Stimulated activated CD8-positive, alpha-beta memory T cell treated with anti-CD3 and anti-CD28 coated beads, Interleukin-7, amount 100 ng/mL, for 1 hour (primary cell): ENCODE results near the gene KRT5.

Experiments used
- DNase-seq, 2 donors: peaks; one replicate each; pipeline ENCODE4 v3.0.0-alpha.2; 2020; ENCODE audit warnings: low read depth in 2 of 2

The KRT5 gene

GRCh38 chr12:52537101-52537500 is 16.9 kb upstream of the KRT5 start:
- no peak for DNase-seq

DNA sequence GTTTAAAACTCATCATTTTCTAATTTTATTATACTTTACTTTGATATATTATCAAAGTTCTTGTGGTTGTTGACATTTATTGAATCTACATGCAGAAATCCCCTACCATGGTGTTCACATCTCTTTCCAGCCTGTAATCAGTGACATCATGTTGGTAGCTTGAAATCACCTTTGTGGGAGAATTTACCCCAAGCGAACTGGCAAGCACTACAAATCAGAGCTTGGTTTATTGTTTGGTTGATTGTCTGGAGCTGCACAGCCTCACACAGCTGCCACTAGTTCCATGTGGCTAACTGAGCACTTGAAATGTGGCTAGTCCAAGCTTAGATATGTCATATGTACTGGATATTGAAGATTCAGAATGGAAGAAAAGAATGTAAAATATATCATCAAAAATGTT is 15.4 kb upstream of the KRT5 start:
- DNase-seq, result no peak

GRCh38 chr12:52534482-52534881 is 14.3 kb upstream of the KRT5 start:
- no peak for DNase-seq

DNA sequence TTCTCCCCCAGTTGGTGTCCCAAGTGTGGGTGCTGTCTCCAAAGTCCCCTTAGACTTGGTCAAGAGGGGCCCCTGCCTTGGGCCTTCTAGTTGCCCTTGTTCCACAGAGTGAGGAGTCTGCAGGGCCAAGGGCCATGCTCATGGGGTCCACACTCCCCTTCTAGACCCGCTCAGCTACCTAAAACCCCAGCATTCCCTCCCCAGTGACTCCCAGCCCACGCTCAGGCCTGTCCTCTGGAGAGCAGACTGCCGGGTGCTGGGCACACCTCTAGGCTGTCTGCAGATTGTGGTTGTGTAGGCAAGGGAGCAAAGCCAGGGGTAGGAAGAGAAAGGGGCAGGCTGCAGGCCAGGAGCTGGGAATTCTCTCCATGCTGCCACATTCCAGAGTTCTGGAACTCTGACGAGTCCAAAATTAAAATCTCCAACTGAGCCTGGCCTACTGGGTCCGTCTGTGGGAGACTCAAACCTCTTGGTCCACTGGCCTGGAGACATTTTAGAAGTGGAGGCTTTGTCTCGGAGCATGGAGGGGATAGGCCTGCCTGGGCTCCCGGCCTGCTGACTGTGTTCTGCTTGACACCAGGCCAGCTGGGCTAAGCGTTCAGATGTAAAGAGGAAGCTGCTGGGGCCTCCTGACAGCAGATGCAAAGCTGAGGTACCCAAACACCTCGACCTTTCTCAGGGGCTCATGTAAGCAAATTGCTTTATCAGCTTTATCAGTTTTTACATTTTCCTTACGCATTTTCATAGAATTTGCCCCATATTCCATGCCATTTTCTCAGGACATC is 13.7 kb upstream of the KRT5 start:
- DNase-seq, result no peak

GRCh38 chr12:52532636-52533035 is 12.4 kb upstream of the KRT5 start:
- no peak for DNase-seq

- no peak for DNase-seq
Measured at GRCh38 chr12:52531566-52532300, 11.5 kb upstream of the KRT5 start.

- DNase-seq, result no peak
Measured at GRCh38 chr12:52530905-52531304, 10.7 kb upstream of the KRT5 start.

- no peak for DNase-seq
Measured at GRCh38 chr12:52530366-52530765, 10.2 kb upstream of the KRT5 start.

GRCh38 chr12:52529846-52530245 is 9.7 kb upstream of the KRT5 start:
- DNase-seq, result no peak

GRCh38 chr12:52529417-52529816 is 9.2 kb upstream of the KRT5 start:
- no peak for DNase-seq

DNA sequence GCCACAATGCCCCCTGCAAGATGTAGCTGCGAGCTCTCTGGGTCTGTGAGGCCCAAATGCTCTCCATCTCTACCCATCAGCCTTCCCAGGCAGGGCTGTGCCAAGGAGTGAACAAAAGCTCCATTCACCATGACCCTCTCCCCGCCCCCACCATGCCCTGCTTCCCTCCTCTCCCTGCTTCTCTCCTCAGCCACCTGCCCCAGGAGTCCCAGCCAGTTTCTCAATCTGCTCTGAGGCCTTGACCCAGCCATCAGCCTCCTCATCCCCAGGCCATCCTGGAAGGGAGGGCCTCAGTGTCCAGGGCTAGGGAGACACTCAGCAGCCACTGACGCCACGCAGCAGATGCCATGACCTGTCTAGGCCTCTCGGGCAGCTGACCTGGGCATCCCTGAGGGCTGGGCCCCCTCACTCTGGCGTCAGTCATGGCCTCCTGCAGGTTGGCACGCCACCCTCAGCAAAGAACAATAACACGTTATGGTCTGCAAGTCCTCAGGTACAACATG is 8.5 kb upstream of the KRT5 start:
- DNase-seq, result no peak

- DNase-seq, result no peak
Measured at GRCh38 chr12:52527121-52527800, 7.1 kb upstream of the KRT5 start.

GRCh38 chr12:52526511-52526951 is 6.3 kb upstream of the KRT5 start:
- DNase-seq, result no peak

- no peak for DNase-seq
Measured at GRCh38 chr12:52525661-52526499, 5.7 kb upstream of the KRT5 start.

DNA sequence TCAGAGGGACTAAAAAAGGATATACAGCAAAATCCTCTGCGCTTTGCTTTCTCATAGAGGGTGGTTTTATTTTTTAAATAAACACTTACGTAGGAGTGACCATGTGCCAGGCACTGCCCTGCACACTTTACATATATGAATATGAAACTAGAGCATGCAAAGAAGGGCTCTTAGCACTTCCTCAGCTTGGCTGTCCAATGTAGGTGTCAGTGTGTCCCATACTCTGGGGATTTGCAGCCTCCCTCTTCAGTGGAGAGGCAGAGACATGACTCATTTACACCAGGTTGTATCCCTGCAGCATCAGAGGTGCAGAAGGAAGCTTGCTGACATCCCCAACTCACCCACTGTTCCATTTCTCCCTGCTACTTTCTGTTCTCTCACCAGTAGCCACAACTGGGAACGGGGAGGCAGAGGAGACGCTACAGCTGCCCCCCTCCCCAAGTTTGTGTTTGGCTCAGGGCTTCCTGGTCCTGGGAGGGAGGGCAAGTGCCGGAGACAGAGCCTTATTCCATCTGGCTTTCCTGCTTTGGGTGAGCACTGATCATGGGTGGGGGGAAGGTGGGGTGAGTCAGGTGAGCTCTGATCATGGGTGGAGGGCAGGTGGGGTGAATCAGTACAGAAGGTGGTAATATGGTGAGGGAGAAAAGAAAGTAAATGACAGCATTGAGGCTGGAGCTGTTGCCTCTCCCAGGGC is 4.9 kb upstream of the KRT5 start:
- DNase-seq, result no peak

- no peak for DNase-seq
Measured at GRCh38 chr12:52524241-52524897, 4.2 kb upstream of the KRT5 start.

- no peak for DNase-seq
Measured at GRCh38 chr12:52523824-52524223, 3.6 kb upstream of the KRT5 start.

- DNase-seq, result no peak
Measured at GRCh38 chr12:52522346-52523011, 2.3 kb upstream of the KRT5 start.

- DNase-seq, result no peak
Measured at GRCh38 chr12:52521568-52522266, 1.5 kb upstream of the KRT5 start.
